ENCODE data around the gene LIPA. TPM values are rescaled to one million over a fixed set of nuclear protein-coding genes. Genes with fewer than 3 reads are reported as not detected.

Gene LIPA
- total RNA-seq, 2 experiments from 2014 or later: 20.4 to 20.7 TPM

DNA sequence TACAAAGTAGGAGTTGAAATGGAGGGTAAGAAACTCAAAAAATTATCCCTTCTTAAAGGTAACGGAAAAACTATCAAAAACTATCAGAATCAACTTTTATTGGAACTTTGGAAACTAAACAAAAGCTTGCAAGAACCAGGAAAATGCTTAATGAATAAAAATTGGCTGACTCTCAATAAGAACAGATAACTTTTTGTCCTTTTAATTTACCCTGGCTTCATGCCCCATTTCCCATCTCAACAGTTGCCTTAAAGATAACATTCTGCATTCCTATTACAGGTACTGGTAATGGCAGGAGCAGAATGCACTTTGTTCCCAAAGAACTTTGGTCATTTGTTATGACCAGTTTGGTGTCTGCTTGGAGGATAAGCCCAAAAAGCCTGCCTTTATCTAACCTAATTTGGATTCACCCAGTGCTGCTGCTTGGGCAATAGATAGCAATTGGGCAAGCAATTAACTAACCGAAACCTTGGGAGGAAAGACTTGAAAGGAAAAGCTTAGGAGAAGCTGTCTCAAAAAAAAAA is 62.3 kb downstream of the LIPA start:
- Mint-ChIP-seq H3K9me3 (peaks cover 3% of the 10 kb centered on the region), H3K4me3 (no peak overlapping the region), H3K27ac (no peak overlapping the region), H3K36me3 (ENCODE audit: low read depth) (no peaks in the 10 kb centered on the region), H3K4me1 (ENCODE audit: low read depth) (peaks cover 11% of the 10 kb centered on the region), H3K27me3 (peaks cover 19% of the 10 kb centered on the region)
- no peak for ATAC-seq
- POLR2A ChIA-PET: no interaction called here
- CTCF ChIA-PET: interaction anchor here (1.1 to 1.6 kb wide), 2 partner anchors 12 to 28 kb away, joined by 3 read pairs; no protein-coding TSS in a partner anchor
- DNase-seq: no peak
- intact Hi-C loops (cut with micrococcal nuclease): no loop called here
- TF ChIP-seq CTCF (IDR thresholded peaks at IDR 0.05): no peak

GRCh38 chr10:89185658-89186057 is 65.9 kb downstream of the LIPA start:
- ATAC-seq: no peak
- H3K27me3 Mint-ChIP-seq: peaks cover 16% of the 10 kb centered on the region
- DNase-seq: no peak
- intact Hi-C loops (cut with micrococcal nuclease): no loop called here
- TF ChIP-seq CTCF (IDR thresholded peaks at IDR 0.05): no peak
- no peak overlapping the region for H3K4me3 Mint-ChIP-seq
- ChIA-PET CTCF (interaction anchor here (1.0 to 1.9 kb wide), 2 partner anchors 36 to 156 kb away, joined by 3 to 7 read pairs; no protein-coding TSS in a partner anchor), POLR2A (no interaction called here)
- H3K4me1 Mint-ChIP-seq (ENCODE audit: low read depth): peaks cover 5% of the 10 kb centered on the region
- H3K27ac Mint-ChIP-seq: no peak overlapping the region
- no peaks in the 10 kb centered on the region for H3K36me3 Mint-ChIP-seq (ENCODE audit: low read depth)
- peaks cover 3% of the 10 kb centered on the region for H3K9me3 Mint-ChIP-seq

DNA sequence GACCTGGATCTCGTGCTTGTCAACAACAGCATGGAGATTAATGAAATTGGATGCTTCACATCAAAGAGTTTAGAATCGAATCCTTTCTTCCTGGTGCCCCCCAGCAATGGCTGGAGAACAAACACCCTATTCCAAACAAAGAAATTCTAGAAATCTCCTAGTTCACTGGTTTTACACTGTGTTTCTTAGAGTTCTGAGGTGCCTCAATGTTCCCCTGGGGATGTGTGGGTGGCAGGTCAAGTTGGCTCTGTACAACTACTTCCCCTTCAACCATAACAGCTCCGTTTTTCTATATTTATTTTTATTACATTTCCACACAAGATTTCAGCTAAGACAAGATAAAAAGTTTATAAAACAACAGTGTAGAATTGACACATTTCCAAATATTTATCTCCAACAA is 66.9 kb downstream of the LIPA start:
- no peaks in the 10 kb centered on the region for H3K36me3 Mint-ChIP-seq (ENCODE audit: low read depth)
- H3K27me3 Mint-ChIP-seq: peaks cover 12% of the 10 kb centered on the region
- DNase-seq: no peak
- H3K27ac Mint-ChIP-seq: no peak overlapping the region
- ATAC-seq: no peak
- peaks cover 5% of the 10 kb centered on the region for H3K4me1 Mint-ChIP-seq (ENCODE audit: low read depth)
- no peak overlapping the region for H3K4me3 Mint-ChIP-seq
- intact Hi-C loops (cut with micrococcal nuclease): no loop called here
- ChIA-PET CTCF (interaction anchor here (1.0 to 2.4 kb wide), 3 partner anchors 11 to 155 kb away, joined by 3 to 7 read pairs (median 5); no protein-coding TSS in a partner anchor), POLR2A (no interaction called here)
- peaks cover under 1% of the 10 kb centered on the region for H3K9me3 Mint-ChIP-seq
- TF ChIP-seq CTCF (IDR thresholded peaks at IDR 0.05): no peak

GRCh38 chr10:89183571-89183970 is 68.0 kb downstream of the LIPA start:
- H3K27me3 Mint-ChIP-seq: peaks cover 12% of the 10 kb centered on the region
- no peak for ATAC-seq
- POLR2A ChIA-PET: no interaction called here
- H3K9me3 Mint-ChIP-seq: no peaks in the 10 kb centered on the region
- TF ChIP-seq CTCF (IDR thresholded peaks at IDR 0.05): no peak
- intact Hi-C loops (cut with micrococcal nuclease): no loop called here
- CTCF ChIA-PET: interaction anchor here (1.2 to 2.4 kb wide), 2 partner anchors 10 to 154 kb away, joined by 5 read pairs; no protein-coding TSS in a partner anchor
- DNase-seq: no peak
- no peak overlapping the region for H3K4me3 Mint-ChIP-seq
- no peaks in the 10 kb centered on the region for H3K4me1 Mint-ChIP-seq (ENCODE audit: low read depth)
- no peak overlapping the region for H3K27ac Mint-ChIP-seq
- H3K36me3 Mint-ChIP-seq (ENCODE audit: low read depth): no peaks in the 10 kb centered on the region

GRCh38 chr10:89182894-89183293 is 68.7 kb downstream of the LIPA start:
- Mint-ChIP-seq H3K4me3 (no peak overlapping the region), H3K27me3 (peaks cover 12% of the 10 kb centered on the region), H3K9me3 (no peaks in the 10 kb centered on the region), H3K27ac (no peak overlapping the region), H3K36me3 (ENCODE audit: low read depth) (no peaks in the 10 kb centered on the region), H3K4me1 (ENCODE audit: low read depth) (no peaks in the 10 kb centered on the region)
- TF ChIP-seq CTCF (IDR thresholded peaks at IDR 0.05): no peak
- ChIA-PET POLR2A (no interaction called here), CTCF (interaction anchor here (1.0 to 2.4 kb wide), 4 partner anchors 10 to 248 kb away, joined by 3 to 5 read pairs (median 4); no protein-coding TSS in a partner anchor)
- intact Hi-C loops (cut with micrococcal nuclease): no loop called here
- ATAC-seq (no peak), DNase-seq (peak; percentile 17)

All from activated CD8-positive, alpha-beta T cell treated with anti-CD3 and anti-CD28 coated beads for 36 hours (primary cell).